ENCODE results near the gene FBXL7.

Gene FBXL7

GRCh38 chr5:15831408-15831807 is 331.4 kb downstream of the FBXL7 start:
- no peak overlapping the region for H3K4me3 ChIP-seq (ENCODE audit: low read depth, low read length)
- TF ChIP-seq CTCF (conservative IDR thresholded peaks at IDR 0.05; ENCODE audit: low read depth, low read length) = no peak
- no peak for DNase-seq (ENCODE audit: low read depth)

- H3K4me3 ChIP-seq (ENCODE audit: low read depth, low read length) = no peak overlapping the region
- no peak for DNase-seq (ENCODE audit: low read depth)
- TF ChIP-seq CTCF (conservative IDR thresholded peaks at IDR 0.05; ENCODE audit: low read depth, low read length) = no peak
These were observed 333.4 kb downstream of the FBXL7 start for GRCh38 chr5:15833365-15833764.

GRCh38 chr5:15834596-15835245 is 334.7 kb downstream of the FBXL7 start:
- peak; percentile 82 for DNase-seq (ENCODE audit: low read depth)
- no peak overlapping the region for H3K4me3 ChIP-seq (ENCODE audit: low read depth, low read length)
- no peak for TF ChIP-seq CTCF (conservative IDR thresholded peaks at IDR 0.05; ENCODE audit: low read depth, low read length)

- peak; percentile 46 for DNase-seq (ENCODE audit: low read depth)
- no peak overlapping the region for H3K4me3 ChIP-seq (ENCODE audit: low read depth, low read length)
- no peak for TF ChIP-seq CTCF (conservative IDR thresholded peaks at IDR 0.05; ENCODE audit: low read depth, low read length)
These were observed 335.5 kb downstream of the FBXL7 start for GRCh38 chr5:15835514-15835913.

- peak; percentile 48 for DNase-seq (ENCODE audit: low read depth)
- TF ChIP-seq CTCF (conservative IDR thresholded peaks at IDR 0.05; ENCODE audit: low read depth, low read length) = no peak
- H3K4me3 ChIP-seq (ENCODE audit: low read depth, low read length) = no peak overlapping the region
These were observed 337.7 kb downstream of the FBXL7 start for GRCh38 chr5:15837551-15838289.

- DNase-seq (ENCODE audit: low read depth) = peak; percentile 5
- no peak for TF ChIP-seq CTCF (conservative IDR thresholded peaks at IDR 0.05; ENCODE audit: low read depth, low read length)
- H3K4me3 ChIP-seq (ENCODE audit: low read depth, low read length) = no peak overlapping the region
These were observed 344.3 kb downstream of the FBXL7 start for GRCh38 chr5:15844253-15844652.

- no peak overlapping the region for H3K4me3 ChIP-seq (ENCODE audit: low read depth, low read length)
- no peak for TF ChIP-seq CTCF (conservative IDR thresholded peaks at IDR 0.05; ENCODE audit: low read depth, low read length)
- no peak for DNase-seq (ENCODE audit: low read depth)
These were observed 344.9 kb downstream of the FBXL7 start for GRCh38 chr5:15844871-15845270.
